GM12878 (cell line): ENCODE data around the gene URB1. TPM values are rescaled to one million over a fixed set of nuclear protein-coding genes. Genes with fewer than 3 reads are reported as not detected.

ENCODE experiments used
- ATAC-seq: fragments of 200-7000 bp; cut with Tn5 transposase; 3 replicates; pipeline ENCODE4 v1.9.1; 2020; ENCODE audit warnings: mild to moderate bottlenecking, moderate library complexity
- BruUV-seq: library from RNA; stranded (reverse); fragments of 400-500 nt; replicated peaks from 2 replicates; lab custom pipeline; 2021; lab: Mats Ljungman, UMichigan
- CTCF ChIA-PET: fragments of 300-600 bp; sonication (Branson Sonifier 250); formaldehyde crosslinking; extraction: SDS; loops from one replicate; lab custom pipeline; 2021; ENCODE audit warnings: inconsistent platforms; lab: Yijun Ruan, JAX
- POLR2A ChIA-PET: fragments of 350-600 bp; formaldehyde crosslinking; extraction: SDS; loops from one replicate; lab custom pipeline; 2021; ENCODE audit warnings: inconsistent platforms; lab: Charles Lee
- RAD21 ChIA-PET: fragments of 300-600 bp; sonication (Branson Sonifier 250); formaldehyde crosslinking; loops from one replicate; lab custom pipeline; 2023; ENCODE audit warnings: antibody characterized with exemption; ENCODE audit not compliant: unreplicated experiment; lab: Charles Lee
- SMC1A ChIA-PET: fragments of 300-600 bp; sonication (Branson Sonifier 250); formaldehyde crosslinking; loops from one replicate; lab custom pipeline; 2023; ENCODE audit not compliant: unreplicated experiment, uncharacterized antibody; lab: Charles Lee
- DNase-seq: peaks from one replicate; pipeline ENCODE4 v3.0.0-alpha.2; 2011; ENCODE audit warnings: low read depth, low spot score
- FAIRE-seq: peaks from 3 replicates; lab custom pipeline; 2011; peaks lifted over from hg19 to GRCh38; lab: Jason Lieb, UNC
- H2AFZ ChIP-seq: 2 replicates; pipeline ENCODE4 v1.6.0; 2011; ENCODE audit warnings: low read depth, low read length, control low read depth; ENCODE audit not compliant: control insufficient read depth
- H3K27ac ChIP-seq: 2 replicates; pipeline ENCODE4 v1.5.1; 2011; ENCODE audit warnings: control low read depth; ENCODE audit not compliant: control insufficient read depth, insufficient read depth
- H3K27me3 ChIP-seq, 2 experiments: replicated peaks in 1 of 2; 2 replicates each; pipeline versions ENCODE4 v1.6.0 to v1.6.1; 2011; ENCODE audit warnings: low read length in 1 of 2; ENCODE audit not compliant: control insufficient read depth in 2 of 2, insufficient read depth in 2 of 2
- H3K36me3 ChIP-seq, 2 experiments: 2 replicates each; pipeline ENCODE4 v1.5.1; 2011; ENCODE audit warnings: low read length in 1 of 2; ENCODE audit not compliant: control insufficient read depth in 2 of 2, insufficient read depth in 2 of 2
- H3K4me1 ChIP-seq: 2 replicates; pipeline ENCODE4 v1.6.1; 2011; ENCODE audit warnings: mild to moderate bottlenecking, low read length, moderate library complexity, mixed read lengths; ENCODE audit not compliant: control insufficient read depth, insufficient read depth
- H3K4me2 ChIP-seq: 2 replicates; pipeline ENCODE4 v1.6.0; 2011; ENCODE audit warnings: control low read depth; ENCODE audit not compliant: control insufficient read depth, insufficient read depth
- H3K4me3 ChIP-seq: fragments of 200-600 bp; sonication (generic); 2 replicates; pipeline ENCODE4 v1.5.1; 2016
- H3K79me2 ChIP-seq: 2 replicates; pipeline ENCODE4 v1.6.0; 2011; ENCODE audit warnings: low read length; ENCODE audit not compliant: control insufficient read depth, insufficient read depth
- H3K9ac ChIP-seq: 2 replicates; pipeline ENCODE4 v1.8.0; 2011; ENCODE audit warnings: low read length, control low read depth, mixed read lengths; ENCODE audit not compliant: control insufficient read depth, insufficient read depth
- H3K9me3 ChIP-seq: replicated peaks from 3 replicates; pipeline ENCODE4 v1.5.1; 2011; ENCODE audit warnings: mild to moderate bottlenecking, low read length; ENCODE audit not compliant: control insufficient read depth, insufficient read depth
- H4K20me1 ChIP-seq: 2 replicates; pipeline ENCODE4 v1.6.0; 2011; ENCODE audit not compliant: control insufficient read depth, insufficient read depth
- ATF3 ChIP-seq: IDR thresholded peaks from 2 replicates; pipeline ENCODE4 v1.6.1; 2011; ENCODE audit warnings: low read depth, mild to moderate bottlenecking, low read length, moderate library complexity, borderline replicate concordance; ENCODE audit errors: extremely low read depth
- CBX5 ChIP-seq: sonication (generic); IDR thresholded peaks from 2 replicates; pipeline ENCODE4 v1.6.1; 2016; ENCODE audit warnings: low read depth, moderate library complexity, mild to moderate bottlenecking, inconsistent platforms
- NFYB ChIP-seq: IDR thresholded peaks from 2 replicates; pipeline ENCODE4 v1.6.1; 2011; ENCODE audit warnings: low read depth, mild to moderate bottlenecking, low read length, improper control_type of control experiment, moderate library complexity; ENCODE audit not compliant: insufficient read depth
- POU2F2 ChIP-seq: IDR thresholded peaks from 3 replicates; pipeline ENCODE4 v1.6.1; 2011; ENCODE audit warnings: low read depth, mild to moderate bottlenecking, low read length, borderline replicate concordance
- RUNX3 ChIP-seq: IDR thresholded peaks from 2 replicates; pipeline ENCODE4 v1.6.1; 2012; ENCODE audit warnings: low read length, inconsistent platforms
- ZNF384 ChIP-seq: IDR thresholded peaks from 2 replicates; pipeline ENCODE4 v1.6.1; 2012; ENCODE audit warnings: low read depth, mild to moderate bottlenecking, low read length, improper control_type of control experiment, borderline replicate concordance
- WGBS: methylation state at CpG from one replicate; pipeline ENCODE4 v1.1.6; 2016; ENCODE audit warnings: low lambda C conversion rate; ENCODE audit not compliant: insufficient replicate concordance, insufficient coverage; ENCODE audit errors: missing lambda C conversion rate; 5-methylcytosine and 5-hydroxymethylcytosine counted together
- in situ Hi-C: fragments of 300-500 bp; cut with MboI; formaldehyde crosslinking; loops from 9 replicates; pipeline ENCODE4 v1.14.3; 2018; ENCODE audit warnings: mixed read lengths
- intact Hi-C: fragments of 100-400 bp; cut with micrococcal nuclease; formaldehyde crosslinking; loops from one replicate; pipeline ENCODE4 v1.14.2; 2022; ENCODE audit not compliant: unreplicated experiment
- polyA plus RNA-seq, 11 experiments: library from polyadenylated mRNA; depleted of rRNA in 4 of 11; unstranded in 6 of 11; stranded (reverse) in 5 of 11; fragments of >200 nt; fragmentation: Nextera tagmentation in 4 of 11; fragmentation: Illumina TruSeq in 1 of 11; extraction: Ambion mirVana in 4 of 11; extraction: Trizol in 1 of 11; gene quantifications; 1 replicate in 1 of 11; 2 replicates in 10 of 11; pipeline versions ENCODE4 v1.2.1 to v1.2.3, GENCODE V29; 2011 to 2016; ENCODE audit warnings: inconsistent platforms in 2 of 11, missing spikeins in 2 of 11, low read depth in 1 of 11
- total RNA-seq, 4 experiments: library from RNA; depleted of rRNA in 3 of 4; stranded (reverse); fragments of >200 nt in 3 of 4; fragmentation: Illumina TruSeq in 1 of 4; extraction: Trizol in 1 of 4; gene quantifications; 2 replicates each; pipeline versions ENCODE4 v1.2.1 to v1.2.3, GENCODE V29; 2013 to 2021
- TF ChIP-seq, protein P1 (sequence below): fragments of 450-650 bp; IDR thresholded peaks from 2 replicates; pipeline ENCODE4 v1.6.1; 2017; ENCODE audit warnings: low read depth, mild to moderate bottlenecking, moderate library complexity

The URB1 gene
- total and polyA plus RNA-seq, 10 of the 15 experiments (the other 5 are each of a cell fraction or from before 2014, with no cell fraction given), result 0.56 to 23.2 (median 8.9) TPM

DNA sequence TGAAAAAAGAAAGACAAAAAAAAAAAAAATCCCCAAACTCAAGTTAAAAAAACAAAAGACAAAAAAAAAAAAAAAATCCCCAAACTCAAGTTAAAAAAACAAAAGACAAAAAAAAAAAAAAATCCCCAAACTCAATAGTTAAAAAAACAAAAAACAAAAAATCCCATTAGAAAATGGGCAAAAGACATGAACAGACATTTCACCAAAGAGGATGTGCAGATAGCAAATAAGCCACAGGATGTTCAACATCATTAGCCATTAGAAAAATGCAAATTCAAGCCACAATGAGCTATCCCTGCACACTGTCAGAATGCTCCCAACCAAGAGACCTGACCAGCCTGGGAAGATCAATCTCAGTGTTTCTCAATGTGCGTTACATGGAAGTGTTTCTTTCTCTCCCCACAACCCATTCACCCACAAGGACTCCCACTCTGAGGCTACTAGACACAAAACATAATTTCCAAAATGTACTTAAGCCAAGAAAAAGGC lies 60.3 kb downstream of the URB1 start:
- no peaks in the 10 kb centered on the region for H3K4me1 ChIP-seq
- POLR2A ChIA-PET, result interaction anchor here (0.7 to 1.1 kb wide), 2 partner anchors 54 to 93 kb away, joined by 3 read pairs; no protein-coding TSS in a partner anchor
- no peaks in the 10 kb centered on the region for H3K27me3 ChIP-seq
- no peak overlapping the region for H3K27ac ChIP-seq
- 19% methylated on average over 1 of the region's 1 CpG for WGBS
- SMC1A ChIA-PET, result no interaction called here
- RAD21 ChIA-PET, result no interaction called here
- no peak overlapping the region for H3K4me2 ChIP-seq
- peaks cover 5% of the 10 kb centered on the region for H3K9me3 ChIP-seq
- BruUV-seq, result no TSS peak
- no peak overlapping the region for H3K4me3 ChIP-seq
- FAIRE-seq (peak; percentile 27), ATAC-seq (peak; percentile 54; the same call in 2 of the 3 replicates), DNase-seq (peak; percentile 26)
- no peak overlapping the region for H2AFZ ChIP-seq
- in situ Hi-C loops (no loop called here), intact Hi-C loops (no loop called here)
- peaks cover 25 to 31% of the 10 kb centered on the region in 2 experiments for H3K36me3 ChIP-seq
- CTCF ChIA-PET, result no interaction called here
- peak; percentile 83 for TF ChIP-seq CBX5
- TF ChIP-seq POU2F2, result peak; percentile 69; the same call in 1 of the 3 replicates
- no peak for TF ChIP-seq ATF3
- TF ChIP-seq, protein P1, sequence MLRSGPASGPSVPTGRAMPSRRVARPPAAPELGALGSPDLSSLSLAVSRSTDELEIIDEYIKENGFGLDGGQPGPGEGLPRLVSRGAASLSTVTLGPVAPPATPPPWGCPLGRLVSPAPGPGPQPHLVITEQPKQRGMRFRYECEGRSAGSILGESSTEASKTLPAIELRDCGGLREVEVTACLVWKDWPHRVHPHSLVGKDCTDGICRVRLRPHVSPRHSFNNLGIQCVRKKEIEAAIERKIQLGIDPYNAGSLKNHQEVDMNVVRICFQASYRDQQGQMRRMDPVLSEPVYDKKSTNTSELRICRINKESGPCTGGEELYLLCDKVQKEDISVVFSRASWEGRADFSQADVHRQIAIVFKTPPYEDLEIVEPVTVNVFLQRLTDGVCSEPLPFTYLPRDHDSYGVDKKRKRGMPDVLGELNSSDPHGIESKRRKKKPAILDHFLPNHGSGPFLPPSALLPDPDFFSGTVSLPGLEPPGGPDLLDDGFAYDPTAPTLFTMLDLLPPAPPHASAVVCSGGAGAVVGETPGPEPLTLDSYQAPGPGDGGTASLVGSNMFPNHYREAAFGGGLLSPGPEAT, result 0 out of 2 replicates have a peak, but pooled peaks have one; percentile 15
- TF ChIP-seq RUNX3, result peak; percentile 42
- TF ChIP-seq ZNF384, result peak; percentile 53
- no peak for TF ChIP-seq NFYB
- no peaks in the 10 kb centered on the region for H3K79me2 ChIP-seq
- H4K20me1 ChIP-seq, result no peaks in the 10 kb centered on the region; the same call in 1 of the 2 replicates
- H3K9ac ChIP-seq, result no peak overlapping the region
